ENCODE data around the gene CEP135. TPM values are rescaled to one million over a fixed set of nuclear protein-coding genes. Genes with fewer than 3 reads are reported as not detected.

Gene CEP135
- total RNA-seq, 1 donor = 12.1 TPM

- H3K4me3 ChIP-seq (ENCODE audit: low read depth, low read length) = no peak overlapping the region
- no peak for DNase-seq (ENCODE audit: low read depth)
- TF ChIP-seq CTCF (IDR thresholded peaks at IDR 0.05; ENCODE audit: insufficient read depth, low read depth, low read length) = no peak
Measured at GRCh38 chr4:56078866-56079265, 130.1 kb downstream of the CEP135 start.

GRCh38 chr4:56080384-56080783, 131.6 kb downstream of the CEP135 start:
- H3K4me3 ChIP-seq (ENCODE audit: low read depth, low read length) = no peak overlapping the region
- DNase-seq (ENCODE audit: low read depth) = peak; percentile 27
- no peak for TF ChIP-seq CTCF (IDR thresholded peaks at IDR 0.05; ENCODE audit: insufficient read depth, low read depth, low read length)

- no peak for DNase-seq (ENCODE audit: low read depth)
- no peak for TF ChIP-seq CTCF (IDR thresholded peaks at IDR 0.05; ENCODE audit: insufficient read depth, low read depth, low read length)
- H3K4me3 ChIP-seq (ENCODE audit: low read depth, low read length) = no peak overlapping the region
Measured at GRCh38 chr4:56082829-56083228, 134.1 kb downstream of the CEP135 start.

Other genes with a start within 250 kb of the CEP135 start
- not detected in 2 replicates for gene EXOC1L, start 129.2 kb upstream of the CEP135 start, total RNA-seq
- gene EXOC1, start 95.3 kb upstream of the CEP135 start, total RNA-seq = 46.2 and 50.3 TPM in 2 replicates

Measured in fibroblast of villous mesenchyme (primary cell).